Ishikawa (cell line): ENCODE results near the gene E2F3.
A peak's percentile ranks its signal among the peaks of the same experiment; 100 is the strongest.

Experiments used
- CEBPB ChIP-seq: IDR thresholded peaks from 2 replicates; pipeline ENCODE4 v1.6.1; 2012
- CREB1 ChIP-seq: IDR thresholded peaks from 2 replicates; pipeline ENCODE4 v1.6.1; 2012; ENCODE audit warnings: low read depth
- EGR1 ChIP-seq: IDR thresholded peaks from 2 replicates; pipeline ENCODE4 v1.6.1; 2012
- EP300 ChIP-seq: IDR thresholded peaks from 2 replicates; pipeline ENCODE4 v1.6.1; 2012; ENCODE audit warnings: borderline replicate concordance
- FOXM1 ChIP-seq: IDR thresholded peaks from 2 replicates; pipeline ENCODE4 v1.6.1; 2012; ENCODE audit warnings: low read depth, borderline replicate concordance
- NFIC ChIP-seq: IDR thresholded peaks from 2 replicates; pipeline ENCODE4 v1.6.1; 2012
- RAD21 ChIP-seq: IDR thresholded peaks from 2 replicates; pipeline ENCODE4 v1.6.1; 2012; ENCODE audit warnings: low read depth
- REST ChIP-seq: IDR thresholded peaks from 2 replicates; pipeline ENCODE4 v1.6.1; 2012; ENCODE audit warnings: low read depth, mild to moderate bottlenecking
- TAF1 ChIP-seq: IDR thresholded peaks from 2 replicates; pipeline ENCODE4 v1.6.1; 2012; ENCODE audit warnings: low read depth, mild to moderate bottlenecking
- TCF12 ChIP-seq: IDR thresholded peaks from 2 replicates; pipeline ENCODE4 v1.6.1; 2012; ENCODE audit warnings: low read depth
- TEAD4 ChIP-seq: IDR thresholded peaks from 2 replicates; pipeline ENCODE4 v1.6.1; 2012
- YY1 ChIP-seq: IDR thresholded peaks from 2 replicates; pipeline ENCODE4 v1.6.1; 2012; ENCODE audit warnings: low read depth
- ZBTB7A ChIP-seq: IDR thresholded peaks from 2 replicates; pipeline ENCODE4 v1.6.1; 2012; ENCODE audit warnings: low read depth
- TF ChIP-seq, protein P1 (sequence below): IDR thresholded peaks from 2 replicates; pipeline ENCODE4 v1.6.1; 2012
- TF ChIP-seq, protein P2 (sequence below): IDR thresholded peaks from 2 replicates; pipeline ENCODE4 v1.6.1; 2012

Gene E2F3

DNA sequence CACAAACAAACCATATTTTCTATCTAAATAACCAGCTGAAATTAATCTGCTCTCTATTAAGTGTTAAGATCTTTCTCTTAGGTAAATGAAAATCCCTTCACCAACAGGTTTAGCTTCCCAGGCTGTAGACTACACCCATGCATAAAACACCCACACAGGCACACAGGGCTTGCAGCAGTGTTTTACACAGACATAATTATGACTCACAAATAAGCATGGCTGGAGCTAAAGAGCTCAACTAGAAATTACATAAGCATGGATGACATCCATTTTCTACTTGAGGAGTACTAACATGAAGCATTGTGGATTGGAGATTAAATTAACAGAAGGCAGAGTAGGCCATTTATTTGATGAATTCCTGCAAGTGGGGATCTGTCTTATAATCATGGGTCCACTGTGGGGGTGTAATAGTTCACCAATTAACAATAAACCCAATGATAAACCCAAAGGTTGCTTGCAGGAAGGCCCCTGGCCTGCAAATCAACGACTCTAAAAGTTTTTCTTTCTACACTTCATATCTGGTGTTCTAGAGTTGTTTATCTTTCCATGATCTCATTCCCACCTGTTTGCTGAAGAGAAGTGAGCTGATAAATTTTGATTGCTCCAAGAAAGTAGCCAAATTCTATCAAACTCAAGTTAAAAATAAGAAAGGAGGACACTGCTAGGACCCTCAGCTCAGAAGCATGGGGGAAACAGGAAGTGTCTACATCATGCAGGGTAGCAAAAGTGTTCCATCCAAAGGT lies 33.8 kb upstream of the E2F3 start:
- no peak for TF ChIP-seq TCF12
- no peak for TF ChIP-seq RAD21
- no peak for TF ChIP-seq TEAD4
- TF ChIP-seq ZBTB7A: no peak
- TF ChIP-seq CEBPB: no peak

DNA sequence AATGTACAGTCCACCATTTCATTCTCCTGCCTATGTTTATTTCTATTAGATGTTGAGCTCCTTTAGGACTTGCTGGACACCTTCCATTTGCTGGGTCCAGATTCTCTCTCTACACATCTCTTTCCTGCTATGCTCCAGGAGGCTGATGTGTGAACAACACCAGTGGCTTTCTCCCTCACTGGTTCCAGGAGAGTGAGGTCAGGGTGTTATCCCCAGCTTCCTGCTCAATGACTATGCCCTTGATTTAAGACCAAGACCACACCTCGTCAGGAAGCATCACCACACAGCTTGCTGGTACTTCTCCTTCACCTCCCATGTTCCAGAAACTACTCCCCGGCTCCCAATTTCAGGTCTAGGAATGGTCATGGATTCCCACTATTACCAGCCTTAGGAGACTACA lies 31.3 kb upstream of the E2F3 start:
- TF ChIP-seq CREB1 (no peak), EGR1 (no peak), ZBTB7A (no peak), CEBPB (no peak), TCF12 (no peak), EP300 (no peak), RAD21 (no peak), TAF1 (no peak), TEAD4 (no peak), YY1 (no peak), FOXM1 (no peak), REST (no peak), NFIC (no peak)
- TF ChIP-seq, protein P1, sequence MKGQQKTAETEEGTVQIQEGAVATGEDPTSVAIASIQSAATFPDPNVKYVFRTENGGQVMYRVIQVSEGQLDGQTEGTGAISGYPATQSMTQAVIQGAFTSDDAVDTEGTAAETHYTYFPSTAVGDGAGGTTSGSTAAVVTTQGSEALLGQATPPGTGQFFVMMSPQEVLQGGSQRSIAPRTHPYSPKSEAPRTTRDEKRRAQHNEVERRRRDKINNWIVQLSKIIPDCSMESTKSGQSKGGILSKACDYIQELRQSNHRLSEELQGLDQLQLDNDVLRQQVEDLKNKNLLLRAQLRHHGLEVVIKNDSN: no peak
- TF ChIP-seq, protein P2, sequence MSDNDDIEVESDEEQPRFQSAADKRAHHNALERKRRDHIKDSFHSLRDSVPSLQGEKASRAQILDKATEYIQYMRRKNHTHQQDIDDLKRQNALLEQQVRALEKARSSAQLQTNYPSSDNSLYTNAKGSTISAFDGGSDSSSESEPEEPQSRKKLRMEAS: no peak

DNA sequence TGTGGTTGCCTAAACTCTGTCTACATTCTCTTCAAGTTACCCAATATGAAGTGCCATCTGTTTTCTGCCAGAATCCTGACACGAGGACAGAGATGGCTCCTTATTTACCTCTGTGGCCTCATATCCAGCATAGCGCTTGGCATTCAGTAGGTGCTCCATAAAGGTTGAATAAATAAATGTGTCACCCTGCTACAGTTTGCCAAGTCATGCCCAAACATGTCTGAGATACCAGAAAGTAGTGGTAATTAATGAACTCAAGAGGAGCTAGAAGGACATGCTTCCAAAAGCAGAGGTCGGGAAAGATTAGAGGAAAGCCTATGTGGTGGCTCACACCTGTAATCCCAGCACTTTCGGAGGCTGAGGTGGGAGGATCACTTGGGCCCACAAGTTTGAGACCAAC lies 30.9 kb upstream of the E2F3 start:
- TF ChIP-seq ZBTB7A (no peak), NFIC (no peak), EGR1 (no peak), CREB1 (no peak), REST (no peak), YY1 (no peak)

- no peak for TF ChIP-seq REST
- no peak for TF ChIP-seq TEAD4
Measured at GRCh38 chr6:20375436-20375835, 26.2 kb upstream of the E2F3 start.

DNA sequence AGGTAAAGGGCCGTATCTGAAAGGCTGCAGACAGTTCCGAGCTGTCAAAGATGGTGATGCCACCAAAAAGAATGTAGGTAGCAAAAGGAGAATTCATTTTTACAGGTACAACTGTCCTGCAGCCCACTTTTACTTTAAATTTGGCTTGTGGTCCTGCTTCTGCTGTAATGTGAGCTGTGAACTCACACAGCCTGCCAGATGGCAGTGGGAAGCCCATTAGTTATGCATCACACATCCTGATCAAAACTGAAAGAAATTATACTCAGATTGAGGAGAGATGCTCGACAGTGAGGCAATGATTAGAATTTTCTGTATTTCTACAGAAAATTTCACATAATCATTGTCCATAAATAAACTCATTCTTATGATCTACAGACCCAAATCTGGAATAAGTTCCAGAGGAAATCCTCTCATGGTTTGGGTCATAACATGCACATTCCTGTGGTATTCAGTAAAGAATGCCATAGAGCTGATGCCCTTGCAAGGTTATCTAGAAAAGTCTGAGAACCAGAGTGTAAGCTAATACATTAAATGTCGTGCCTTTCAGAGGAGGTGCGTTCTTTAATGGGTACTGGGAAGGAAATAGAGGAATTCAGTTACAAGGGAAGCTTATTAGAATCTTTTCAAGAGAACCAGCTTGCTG lies 23.9 kb upstream of the E2F3 start:
- no peak for TF ChIP-seq EP300
- no peak for TF ChIP-seq RAD21
- TF ChIP-seq, protein P1: no peak
- no peak for TF ChIP-seq REST
- TF ChIP-seq CEBPB: no peak
- peak; percentile 45; the same call in 1 of the 2 replicates for TF ChIP-seq NFIC
- TF ChIP-seq FOXM1: no peak
- TF ChIP-seq TAF1: no peak
